GM04504 (cell line): ENCODE results near the gene PPIF.
"Not testable (repeated sequence)": the region's sequence is repeated elsewhere in the genome, so short reads cannot be mapped to it uniquely, and the experiment has no call there.

Source experiments
- DNase-seq: peaks from one replicate; pipeline ENCODE4 v3.0.0-alpha.2; 2012; ENCODE audit warnings: low read depth

PPIF gene

GRCh38 chr10:79331709-79332108 is 15.6 kb upstream of the PPIF start:
- peak; percentile 75 for DNase-seq

GRCh38 chr10:79332610-79333315 is 14.5 kb upstream of the PPIF start:
- DNase-seq, result not testable (repeated sequence)

- DNase-seq, result no peak
These were observed 13.8 kb upstream of the PPIF start for GRCh38 chr10:79333513-79333912.

- DNase-seq, result no peak
These were observed 12.7 kb upstream of the PPIF start for GRCh38 chr10:79334573-79334972.

GRCh38 chr10:79335094-79335469 is 12.2 kb upstream of the PPIF start:
- DNase-seq, result no peak

GRCh38 chr10:79335470-79336235 is 11.6 kb upstream of the PPIF start:
- DNase-seq, result no peak

- DNase-seq, result no peak
These were observed 11.0 kb upstream of the PPIF start for GRCh38 chr10:79336276-79336675.

- DNase-seq, result no peak
These were observed 10.5 kb upstream of the PPIF start for GRCh38 chr10:79336739-79337138.

GRCh38 chr10:79337783-79338469 is 9.3 kb upstream of the PPIF start:
- DNase-seq, result not testable (repeated sequence)

- DNase-seq, result no peak
These were observed 8.0 kb upstream of the PPIF start for GRCh38 chr10:79339266-79339665.

GRCh38 chr10:79340646-79341244 is 6.5 kb upstream of the PPIF start:
- no peak for DNase-seq

- no peak for DNase-seq
These were observed 4.9 kb upstream of the PPIF start for GRCh38 chr10:79342295-79342761.

GRCh38 chr10:79342811-79343561 is 4.3 kb upstream of the PPIF start:
- no peak for DNase-seq

GRCh38 chr10:79344502-79345195 is 2.6 kb upstream of the PPIF start:
- no peak for DNase-seq

- DNase-seq, result no peak
These were observed 1.8 kb upstream of the PPIF start for GRCh38 chr10:79345241-79346011.

- no peak for DNase-seq
These were observed 1.3 kb upstream of the PPIF start for GRCh38 chr10:79346012-79346340.

- no peak for DNase-seq
These were observed 662 bp upstream of the PPIF start for GRCh38 chr10:79346388-79347225.

- no peak for DNase-seq
These were observed 798 bp downstream of the PPIF start for GRCh38 chr10:79347894-79348639.

- no peak for DNase-seq
These were observed 1.3 kb downstream of the PPIF start for GRCh38 chr10:79348640-79348988.
